Liver (tissue), 9 donors: ENCODE data around the gene MEIG1. TPM values are rescaled to one million over a fixed set of nuclear protein-coding genes. Genes with fewer than 3 reads are reported as not detected.

Experiments used
- DNase-seq: peaks from one replicate; pipeline ENCODE4 v3.0.0-alpha.2; 2017; ENCODE audit warnings: low spot score
- H3K27ac ChIP-seq, 2 donors: one replicate each; pipeline ENCODE4 v1.7.0; 2013; ENCODE audit warnings: inconsistent platforms in 2 of 2, low read length in 2 of 2, control low read depth in 1 of 2, low read depth in 1 of 2, mild to moderate bottlenecking in 1 of 2
- H3K27me3 ChIP-seq, 4 donors: one replicate each; pipeline versions ENCODE4 v1.6.1 to v1.7.0; 2013; ENCODE audit warnings: low read length in 3 of 4, inconsistent platforms in 1 of 4, mild to moderate bottlenecking in 1 of 4, moderate library complexity in 1 of 4; ENCODE audit not compliant: control insufficient read depth in 4 of 4, insufficient read depth in 4 of 4
- H3K36me3 ChIP-seq, 4 donors: one replicate each; pipeline versions ENCODE4 v1.6.1 to v1.7.0; 2013; ENCODE audit warnings: low read length in 3 of 4, mild to moderate bottlenecking in 3 of 4, low read depth in 1 of 4, moderate library complexity in 1 of 4; ENCODE audit not compliant: control insufficient read depth in 4 of 4, insufficient read depth in 3 of 4
- H3K4me1 ChIP-seq, 4 donors: one replicate each; pipeline versions ENCODE4 v1.6.1 to v1.7.0; 2013; ENCODE audit warnings: low read length in 3 of 4, mild to moderate bottlenecking in 3 of 4, moderate library complexity in 1 of 4; ENCODE audit not compliant: control insufficient read depth in 4 of 4, insufficient read depth in 4 of 4
- H3K4me3 ChIP-seq, 3 donors: one replicate each; pipeline versions ENCODE4 v1.6.1 to v1.7.0; 2013; ENCODE audit warnings: low read length in 3 of 3, control low read depth in 1 of 3, low read depth in 1 of 3, mild to moderate bottlenecking in 1 of 3
- H3K9ac ChIP-seq, 2 donors: one replicate each; pipeline ENCODE4 v1.7.0; 2013; ENCODE audit warnings: low read length in 2 of 2, mild to moderate bottlenecking in 2 of 2, moderate library complexity in 2 of 2, control low read depth in 1 of 2, low read depth in 1 of 2
- H3K9me3 ChIP-seq, 4 donors: one replicate each; pipeline versions ENCODE4 v1.6.1 to v1.7.0; 2013; ENCODE audit warnings: low read length in 3 of 4; ENCODE audit not compliant: control insufficient read depth in 4 of 4
- EGR1 ChIP-seq, 2 donors: IDR thresholded peaks; 2 replicates each; pipeline ENCODE4 v1.6.1; 2016 to 2018; ENCODE audit warnings: antibody characterized with exemption in 2 of 2, low read depth in 2 of 2
- FOXA1 ChIP-seq: IDR thresholded peaks from 2 replicates; pipeline ENCODE4 v1.6.1; 2016; ENCODE audit warnings: antibody characterized with exemption
- FOXA2 ChIP-seq: IDR thresholded peaks from 2 replicates; pipeline ENCODE4 v1.6.1; 2016; ENCODE audit warnings: antibody characterized with exemption
- GABPA ChIP-seq, 2 donors: IDR thresholded peaks in 1 of 2; conservative IDR thresholded peaks in 1 of 2; 2 replicates each; pipeline ENCODE4 v1.6.1; 2016; ENCODE audit warnings: antibody characterized with exemption in 2 of 2, mild to moderate bottlenecking in 1 of 2, moderate library complexity in 1 of 2
- HNF4A ChIP-seq, 2 donors: conservative IDR thresholded peaks; 2 replicates each; pipeline ENCODE4 v1.6.1; 2016; ENCODE audit warnings: antibody characterized with exemption in 2 of 2, mild to moderate bottlenecking in 2 of 2
- HNF4G ChIP-seq: IDR thresholded peaks from 2 replicates; pipeline ENCODE4 v1.6.1; 2016; ENCODE audit warnings: antibody characterized with exemption
- JUND ChIP-seq, 2 donors: IDR thresholded peaks; 2 replicates each; pipeline ENCODE4 v1.6.1; 2016; ENCODE audit warnings: antibody characterized with exemption in 2 of 2
- NR2F2 ChIP-seq: IDR thresholded peaks from 2 replicates; pipeline ENCODE4 v1.6.1; 2016; ENCODE audit warnings: antibody characterized with exemption
- RAD21 ChIP-seq, 2 donors: IDR thresholded peaks; 2 replicates each; pipeline ENCODE4 v1.6.1; 2016; ENCODE audit warnings: antibody characterized with exemption in 2 of 2, mild to moderate bottlenecking in 2 of 2
- RXRA ChIP-seq, 2 donors: IDR thresholded peaks; 2 replicates each; pipeline ENCODE4 v1.6.1; 2017 to 2018; ENCODE audit warnings: antibody characterized with exemption in 2 of 2, mild to moderate bottlenecking in 1 of 2
- SP1 ChIP-seq: IDR thresholded peaks from 2 replicates; pipeline ENCODE4 v1.6.1; 2018; ENCODE audit warnings: antibody characterized with exemption, mild to moderate bottlenecking
- TAF1 ChIP-seq: conservative IDR thresholded peaks from 2 replicates; pipeline ENCODE4 v1.6.1; 2016; ENCODE audit warnings: antibody characterized with exemption, mild to moderate bottlenecking
- YY1 ChIP-seq: IDR thresholded peaks from 2 replicates; pipeline ENCODE4 v1.6.1; 2016; ENCODE audit warnings: antibody characterized with exemption, mild to moderate bottlenecking
- WGBS: extraction: QIAGEN DNeasy Blood & Tissue Kit; methylation state at CpG from one replicate; pipeline ENCODE4 v1.1.7; 2013; 5-methylcytosine and 5-hydroxymethylcytosine counted together
- polyA plus RNA-seq, 2 donors: library from polyadenylated mRNA; stranded (reverse) in 1 of 2; unstranded in 1 of 2; fragments of 200-250 nt in 1 of 2; fragments of >200 nt in 1 of 2; fragmentation: Nextera tagmentation in 1 of 2; extraction: Ambion mirVana in 1 of 2; gene quantifications; one replicate each; pipeline versions ENCODE4 v1.2.1 to v1.2.3, GENCODE V29; 2013 to 2015
- total RNA-seq, 2 donors: library from RNA; depleted of rRNA; stranded (reverse); fragments of >200 nt; gene quantifications; one replicate each; pipeline ENCODE4 v1.2.3, GENCODE V29; 2014
- TF ChIP-seq, protein P1 (sequence below): IDR thresholded peaks from 2 replicates; pipeline ENCODE4 v1.6.1; 2016; ENCODE audit warnings: antibody characterized with exemption
- TF ChIP-seq, protein P2 (sequence below): IDR thresholded peaks from 2 replicates; pipeline ENCODE4 v1.6.1; 2016; ENCODE audit warnings: antibody characterized with exemption
- TF ChIP-seq, protein P3 (sequence below): IDR thresholded peaks from 2 replicates; pipeline ENCODE4 v1.6.1; 2016; ENCODE audit warnings: antibody characterized with exemption
- TF ChIP-seq, protein P4 (sequence below): IDR thresholded peaks from 2 replicates; pipeline ENCODE4 v1.6.1; 2016; ENCODE audit warnings: antibody characterized with exemption, mild to moderate bottlenecking
- TF ChIP-seq, protein P5 (sequence below): fragments of 150-350 bp; IDR thresholded peaks from 2 replicates; pipeline ENCODE4 v1.5.1; 2017; ENCODE audit warnings: improper control_type of control experiment, low read depth, low read length; ENCODE audit not compliant: missing input control
- donor health status: healthy.
- donor health status: healthy.
- donor health status: healthy.
- donor health status: healthy.
- donor health status: healthy.

Gene MEIG1
- total and polyA plus RNA-seq, 4 donors: 0.33 TPM; not detected in 3

DNA sequence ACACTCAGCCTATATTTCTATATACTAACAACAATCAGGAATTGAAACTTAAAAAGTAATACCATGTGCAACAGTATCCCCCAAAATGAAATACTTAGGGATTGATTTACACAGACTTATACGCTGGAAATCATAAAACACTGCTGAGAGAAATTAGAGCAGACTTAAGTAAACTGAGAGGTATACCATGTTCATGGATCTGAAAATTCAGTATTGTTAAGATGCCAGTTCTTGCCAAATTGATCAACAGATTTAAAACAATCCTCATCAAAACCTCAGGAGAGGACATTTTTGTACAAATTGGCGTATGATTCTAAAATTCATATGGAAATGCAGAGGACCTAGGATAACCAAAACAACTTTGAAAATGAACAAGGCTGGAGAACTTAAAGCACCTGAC lies 42.6 kb upstream of the MEIG1 start:
- no peak overlapping the region for H3K9ac ChIP-seq
- 98% methylated on average over 2 of the region's 2 CpGs for WGBS
- H3K27me3 ChIP-seq: no peaks in the 10 kb centered on the region
- H3K9me3 ChIP-seq: peaks cover 2 to 10% (median 4%) of the 10 kb centered on the region in 4 donors
- no peak for DNase-seq
- no peak overlapping the region for H3K4me3 ChIP-seq
- H3K27ac ChIP-seq: no peak overlapping the region
- peaks cover 1 to 45% (median 24%) of the 10 kb centered on the region in 4 donors for H3K36me3 ChIP-seq
- no peaks in the 10 kb centered on the region for H3K4me1 ChIP-seq
- TF ChIP-seq EGR1 (IDR thresholded peaks at IDR 0.05; ENCODE audit: low read depth in 2 of 2) (no peak), HNF4G (no peak), FOXA1 (no peak), SP1 (no peak), HNF4A (conservative IDR thresholded peaks at IDR 0.05) (no peak), FOXA2 (no peak), RXRA (IDR thresholded peaks at IDR 0.05) (no peak), TAF1 (no peak)
- TF ChIP-seq, protein P1, sequence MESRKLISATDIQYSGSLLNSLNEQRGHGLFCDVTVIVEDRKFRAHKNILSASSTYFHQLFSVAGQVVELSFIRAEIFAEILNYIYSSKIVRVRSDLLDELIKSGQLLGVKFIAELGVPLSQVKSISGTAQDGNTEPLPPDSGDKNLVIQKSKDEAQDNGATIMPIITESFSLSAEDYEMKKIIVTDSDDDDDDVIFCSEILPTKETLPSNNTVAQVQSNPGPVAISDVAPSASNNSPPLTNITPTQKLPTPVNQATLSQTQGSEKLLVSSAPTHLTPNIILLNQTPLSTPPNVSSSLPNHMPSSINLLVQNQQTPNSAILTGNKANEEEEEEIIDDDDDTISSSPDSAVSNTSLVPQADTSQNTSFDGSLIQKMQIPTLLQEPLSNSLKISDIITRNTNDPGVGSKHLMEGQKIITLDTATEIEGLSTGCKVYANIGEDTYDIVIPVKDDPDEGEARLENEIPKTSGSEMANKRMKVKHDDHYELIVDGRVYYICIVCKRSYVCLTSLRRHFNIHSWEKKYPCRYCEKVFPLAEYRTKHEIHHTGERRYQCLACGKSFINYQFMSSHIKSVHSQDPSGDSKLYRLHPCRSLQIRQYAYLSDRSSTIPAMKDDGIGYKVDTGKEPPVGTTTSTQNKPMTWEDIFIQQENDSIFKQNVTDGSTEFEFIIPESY: no peak
- TF ChIP-seq, protein P2, sequence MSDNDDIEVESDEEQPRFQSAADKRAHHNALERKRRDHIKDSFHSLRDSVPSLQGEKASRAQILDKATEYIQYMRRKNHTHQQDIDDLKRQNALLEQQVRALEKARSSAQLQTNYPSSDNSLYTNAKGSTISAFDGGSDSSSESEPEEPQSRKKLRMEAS: no peak
- TF ChIP-seq, protein P3, sequence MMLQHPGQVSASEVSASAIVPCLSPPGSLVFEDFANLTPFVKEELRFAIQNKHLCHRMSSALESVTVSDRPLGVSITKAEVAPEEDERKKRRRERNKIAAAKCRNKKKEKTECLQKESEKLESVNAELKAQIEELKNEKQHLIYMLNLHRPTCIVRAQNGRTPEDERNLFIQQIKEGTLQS: no peak
- TF ChIP-seq, protein P4, sequence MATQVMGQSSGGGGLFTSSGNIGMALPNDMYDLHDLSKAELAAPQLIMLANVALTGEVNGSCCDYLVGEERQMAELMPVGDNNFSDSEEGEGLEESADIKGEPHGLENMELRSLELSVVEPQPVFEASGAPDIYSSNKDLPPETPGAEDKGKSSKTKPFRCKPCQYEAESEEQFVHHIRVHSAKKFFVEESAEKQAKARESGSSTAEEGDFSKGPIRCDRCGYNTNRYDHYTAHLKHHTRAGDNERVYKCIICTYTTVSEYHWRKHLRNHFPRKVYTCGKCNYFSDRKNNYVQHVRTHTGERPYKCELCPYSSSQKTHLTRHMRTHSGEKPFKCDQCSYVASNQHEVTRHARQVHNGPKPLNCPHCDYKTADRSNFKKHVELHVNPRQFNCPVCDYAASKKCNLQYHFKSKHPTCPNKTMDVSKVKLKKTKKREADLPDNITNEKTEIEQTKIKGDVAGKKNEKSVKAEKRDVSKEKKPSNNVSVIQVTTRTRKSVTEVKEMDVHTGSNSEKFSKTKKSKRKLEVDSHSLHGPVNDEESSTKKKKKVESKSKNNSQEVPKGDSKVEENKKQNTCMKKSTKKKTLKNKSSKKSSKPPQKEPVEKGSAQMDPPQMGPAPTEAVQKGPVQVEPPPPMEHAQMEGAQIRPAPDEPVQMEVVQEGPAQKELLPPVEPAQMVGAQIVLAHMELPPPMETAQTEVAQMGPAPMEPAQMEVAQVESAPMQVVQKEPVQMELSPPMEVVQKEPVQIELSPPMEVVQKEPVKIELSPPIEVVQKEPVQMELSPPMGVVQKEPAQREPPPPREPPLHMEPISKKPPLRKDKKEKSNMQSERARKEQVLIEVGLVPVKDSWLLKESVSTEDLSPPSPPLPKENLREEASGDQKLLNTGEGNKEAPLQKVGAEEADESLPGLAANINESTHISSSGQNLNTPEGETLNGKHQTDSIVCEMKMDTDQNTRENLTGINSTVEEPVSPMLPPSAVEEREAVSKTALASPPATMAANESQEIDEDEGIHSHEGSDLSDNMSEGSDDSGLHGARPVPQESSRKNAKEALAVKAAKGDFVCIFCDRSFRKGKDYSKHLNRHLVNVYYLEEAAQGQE: no peak
- TF ChIP-seq, protein P5, sequence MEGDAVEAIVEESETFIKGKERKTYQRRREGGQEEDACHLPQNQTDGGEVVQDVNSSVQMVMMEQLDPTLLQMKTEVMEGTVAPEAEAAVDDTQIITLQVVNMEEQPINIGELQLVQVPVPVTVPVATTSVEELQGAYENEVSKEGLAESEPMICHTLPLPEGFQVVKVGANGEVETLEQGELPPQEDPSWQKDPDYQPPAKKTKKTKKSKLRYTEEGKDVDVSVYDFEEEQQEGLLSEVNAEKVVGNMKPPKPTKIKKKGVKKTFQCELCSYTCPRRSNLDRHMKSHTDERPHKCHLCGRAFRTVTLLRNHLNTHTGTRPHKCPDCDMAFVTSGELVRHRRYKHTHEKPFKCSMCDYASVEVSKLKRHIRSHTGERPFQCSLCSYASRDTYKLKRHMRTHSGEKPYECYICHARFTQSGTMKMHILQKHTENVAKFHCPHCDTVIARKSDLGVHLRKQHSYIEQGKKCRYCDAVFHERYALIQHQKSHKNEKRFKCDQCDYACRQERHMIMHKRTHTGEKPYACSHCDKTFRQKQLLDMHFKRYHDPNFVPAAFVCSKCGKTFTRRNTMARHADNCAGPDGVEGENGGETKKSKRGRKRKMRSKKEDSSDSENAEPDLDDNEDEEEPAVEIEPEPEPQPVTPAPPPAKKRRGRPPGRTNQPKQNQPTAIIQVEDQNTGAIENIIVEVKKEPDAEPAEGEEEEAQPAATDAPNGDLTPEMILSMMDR: no peak

DNA sequence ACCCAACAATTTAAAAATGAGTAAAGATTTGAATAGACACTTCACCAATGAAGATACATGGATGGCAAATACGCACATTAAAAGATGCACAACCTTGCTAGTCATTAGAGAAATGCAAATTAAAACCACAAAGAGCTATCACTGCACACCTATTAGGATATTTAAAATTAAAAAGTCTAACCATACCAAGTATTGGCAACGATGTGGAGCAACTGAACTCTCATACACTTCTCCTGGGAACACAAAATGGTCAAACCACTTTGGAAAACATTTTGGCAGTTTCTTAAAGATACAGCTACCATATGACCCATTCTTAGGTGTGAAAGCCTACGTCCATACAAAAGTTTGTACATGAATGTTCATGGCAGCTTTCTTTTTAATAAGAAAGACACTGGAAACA lies 41.4 kb upstream of the MEIG1 start:
- Histone ChIP-seq H3K9ac (no peak overlapping the region), H3K27me3 (no peaks in the 10 kb centered on the region), H3K27ac (no peak overlapping the region), H3K9me3 (peaks cover 2 to 10% (median 4%) of the 10 kb centered on the region in 4 donors), H3K4me3 (no peak overlapping the region), H3K36me3 (peaks cover 1 to 50% (median 26%) of the 10 kb centered on the region in 4 donors), H3K4me1 (no peaks in the 10 kb centered on the region)
- TF ChIP-seq, protein P1: no peak
- TF ChIP-seq, protein P5: no peak
- TF ChIP-seq RXRA (IDR thresholded peaks at IDR 0.05): no peak
- TF ChIP-seq YY1: no peak
- TF ChIP-seq GABPA (IDR thresholded peaks at IDR 0.05 in 1 of 2, conservative IDR thresholded peaks at IDR 0.05 in 1 of 2): no peak
- no peak for TF ChIP-seq TAF1
- TF ChIP-seq, protein P3: no peak
- no peak for TF ChIP-seq NR2F2
- TF ChIP-seq, protein P2: no peak
- TF ChIP-seq FOXA1: no peak
- no peak for TF ChIP-seq JUND (IDR thresholded peaks at IDR 0.05)
- TF ChIP-seq RAD21 (IDR thresholded peaks at IDR 0.05): no peak
- 97% methylated on average over 3 of the region's 3 CpGs for WGBS
- DNase-seq: no peak
